Skeletal muscle tissue (tissue), 4 donors: ENCODE results near the gene KMO. TPM values are rescaled to one million over a fixed set of nuclear protein-coding genes. Genes with fewer than 3 reads are reported as not detected.

Source experiments
- H3K27ac ChIP-seq: one replicate; pipeline ENCODE4 v1.7.0; 2013; ENCODE audit warnings: mild to moderate bottlenecking, low read depth, low read length, inconsistent platforms
- H3K27me3 ChIP-seq, 3 donors: one replicate each; pipeline ENCODE4 v1.7.0; 2013; ENCODE audit warnings: low read length in 3 of 3; ENCODE audit not compliant: control insufficient read depth in 3 of 3, insufficient read depth in 3 of 3
- H3K36me3 ChIP-seq, 3 donors: one replicate each; pipeline ENCODE4 v1.7.0; 2013; ENCODE audit warnings: low read length in 3 of 3; ENCODE audit not compliant: control insufficient read depth in 3 of 3, insufficient read depth in 3 of 3
- H3K4me1 ChIP-seq, 3 donors: one replicate each; pipeline ENCODE4 v1.7.0; 2013; ENCODE audit warnings: low read length in 3 of 3, mild to moderate bottlenecking in 3 of 3; ENCODE audit not compliant: control insufficient read depth in 3 of 3, insufficient read depth in 3 of 3
- H3K4me3 ChIP-seq, 3 donors: one replicate each; pipeline ENCODE4 v1.7.0; 2013; ENCODE audit warnings: low read length in 3 of 3
- H3K9ac ChIP-seq, 3 donors: one replicate each; pipeline ENCODE4 v1.7.0; 2013; ENCODE audit warnings: low read length in 3 of 3, mild to moderate bottlenecking in 3 of 3, moderate library complexity in 2 of 3, low read depth in 1 of 3
- H3K9me3 ChIP-seq, 3 donors: one replicate each; pipeline ENCODE4 v1.7.0; 2013; ENCODE audit warnings: low read length in 3 of 3; ENCODE audit not compliant: control insufficient read depth in 3 of 3
- total RNA-seq: library from RNA; depleted of rRNA; stranded (reverse); fragments of >200 nt; gene quantifications from one replicate; pipeline ENCODE4 v1.2.3, GENCODE V29; 2014
- donor health status: Osteomylitis.

KMO gene
- total RNA-seq, 1 donor from 2014 or later = 0.52 TPM

DNA sequence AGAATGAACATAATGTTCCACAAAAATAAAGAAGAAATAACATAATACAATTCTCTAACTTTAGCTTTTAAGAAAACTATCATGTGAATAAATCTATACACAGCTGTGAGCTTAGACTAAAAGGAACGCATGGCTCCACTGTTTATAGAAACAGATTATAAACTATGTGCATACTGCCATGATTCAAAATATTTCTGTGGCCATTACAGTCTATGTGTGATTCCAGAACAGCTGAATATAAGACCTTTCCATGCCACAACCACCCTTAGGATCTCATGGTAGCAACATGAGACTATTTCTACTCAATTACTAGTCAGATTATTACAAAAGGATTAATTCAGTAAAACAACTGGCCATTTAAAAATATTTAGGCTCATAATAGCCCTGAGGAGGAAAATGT, 104.1 kb downstream of the KMO start:
- Histone ChIP-seq H3K27me3 (no peaks in the 10 kb centered on the region), H3K4me1 (peaks cover 4 to 15% (median 6%) of the 10 kb centered on the region in 3 donors), H3K9me3 (no peaks in the 10 kb centered on the region), H3K27ac (no peak overlapping the region), H3K36me3 (no peaks in the 10 kb centered on the region), H3K9ac (no peak overlapping the region), H3K4me3 (no peak overlapping the region)

DNA sequence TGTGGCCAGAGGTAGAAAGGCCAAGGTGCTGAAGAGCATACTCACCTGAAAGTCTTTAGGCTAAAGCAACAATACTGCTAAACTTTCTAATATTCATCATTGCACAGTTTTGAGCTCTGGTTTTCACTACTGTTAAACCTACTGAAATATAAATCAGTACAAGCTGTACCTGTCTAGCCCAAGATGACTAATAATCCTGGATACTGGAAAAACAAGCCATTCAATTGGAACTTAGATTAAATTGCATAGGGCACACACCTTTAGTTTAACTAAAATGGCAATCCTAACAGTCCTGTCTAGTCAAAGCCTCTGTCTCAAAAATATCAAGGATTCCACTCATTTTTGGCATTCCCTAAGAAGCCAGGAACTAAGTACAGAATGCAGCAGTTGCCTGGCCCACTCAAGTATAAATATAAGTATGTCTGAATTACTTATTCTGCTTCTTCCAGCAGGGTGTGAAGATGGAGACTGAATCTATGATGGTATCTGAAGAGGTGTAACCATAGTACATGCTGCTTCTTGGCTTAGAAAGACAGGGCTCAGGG, 104.9 kb downstream of the KMO start:
- no peaks in the 10 kb centered on the region for H3K36me3 ChIP-seq
- no peak overlapping the region for H3K9ac ChIP-seq
- H3K9me3 ChIP-seq = no peaks in the 10 kb centered on the region
- peaks cover 4 to 15% (median 6%) of the 10 kb centered on the region in 3 donors for H3K4me1 ChIP-seq
- H3K27ac ChIP-seq = no peak overlapping the region
- H3K27me3 ChIP-seq = no peaks in the 10 kb centered on the region
- H3K4me3 ChIP-seq = no peak overlapping the region

DNA sequence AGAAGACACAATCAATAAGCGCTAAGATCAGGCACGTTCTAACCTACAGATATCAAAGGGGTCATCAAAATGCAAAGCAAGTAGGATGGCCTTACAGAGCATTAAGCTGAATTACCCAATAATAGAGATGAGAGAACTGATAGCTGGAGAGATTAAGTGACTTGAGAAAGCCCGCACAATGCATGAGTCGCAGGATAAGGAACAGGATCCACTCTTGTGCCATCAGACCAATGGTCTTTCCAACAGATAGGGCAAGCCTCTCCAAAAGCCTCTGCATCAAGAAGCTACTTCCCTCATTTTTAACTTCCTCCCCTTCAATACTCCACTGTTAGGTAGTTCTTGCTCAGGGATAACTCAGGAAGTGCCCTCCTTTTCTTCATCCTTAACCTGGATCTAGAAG, 105.4 kb downstream of the KMO start:
- H3K27me3 ChIP-seq = no peaks in the 10 kb centered on the region
- peaks cover 4 to 15% (median 6%) of the 10 kb centered on the region in 3 donors for H3K4me1 ChIP-seq
- H3K4me3 ChIP-seq = no peak overlapping the region
- no peaks in the 10 kb centered on the region for H3K9me3 ChIP-seq
- H3K9ac ChIP-seq = no peak overlapping the region
- no peak overlapping the region for H3K27ac ChIP-seq
- H3K36me3 ChIP-seq = no peaks in the 10 kb centered on the region

DNA sequence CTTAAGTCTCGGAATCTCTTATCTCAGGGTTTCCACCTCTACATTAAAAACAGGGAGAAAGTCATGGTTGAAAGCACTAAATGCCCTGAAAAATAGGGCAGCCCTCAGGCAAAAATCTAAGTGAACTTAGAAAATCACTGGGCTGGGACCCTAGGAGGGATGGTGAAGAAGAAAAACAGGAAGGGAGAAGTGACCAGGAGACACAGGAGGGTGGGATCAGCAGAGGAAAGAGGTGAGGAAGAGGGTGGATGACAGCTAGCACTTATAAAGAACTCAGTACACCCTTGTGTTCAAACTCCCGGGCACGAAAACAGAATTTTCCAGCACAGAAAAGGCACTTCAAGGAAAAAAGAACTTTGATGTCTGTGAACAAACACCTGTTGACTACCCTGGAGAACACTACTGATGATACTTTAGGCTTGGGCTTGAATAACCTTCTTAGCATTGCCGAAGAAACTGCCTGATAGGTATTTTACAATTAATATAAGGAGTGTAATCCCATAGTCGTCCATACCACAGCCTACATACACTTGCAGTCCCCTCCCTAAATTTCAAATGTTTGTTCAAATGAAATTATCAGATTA, 106.0 kb downstream of the KMO start:
- Histone ChIP-seq H3K4me1 (peaks cover 4 to 15% (median 6%) of the 10 kb centered on the region in 3 donors), H3K27ac (no peak overlapping the region), H3K9me3 (no peaks in the 10 kb centered on the region), H3K4me3 (no peak overlapping the region), H3K27me3 (no peaks in the 10 kb centered on the region), H3K36me3 (no peaks in the 10 kb centered on the region), H3K9ac (no peak overlapping the region)

DNA sequence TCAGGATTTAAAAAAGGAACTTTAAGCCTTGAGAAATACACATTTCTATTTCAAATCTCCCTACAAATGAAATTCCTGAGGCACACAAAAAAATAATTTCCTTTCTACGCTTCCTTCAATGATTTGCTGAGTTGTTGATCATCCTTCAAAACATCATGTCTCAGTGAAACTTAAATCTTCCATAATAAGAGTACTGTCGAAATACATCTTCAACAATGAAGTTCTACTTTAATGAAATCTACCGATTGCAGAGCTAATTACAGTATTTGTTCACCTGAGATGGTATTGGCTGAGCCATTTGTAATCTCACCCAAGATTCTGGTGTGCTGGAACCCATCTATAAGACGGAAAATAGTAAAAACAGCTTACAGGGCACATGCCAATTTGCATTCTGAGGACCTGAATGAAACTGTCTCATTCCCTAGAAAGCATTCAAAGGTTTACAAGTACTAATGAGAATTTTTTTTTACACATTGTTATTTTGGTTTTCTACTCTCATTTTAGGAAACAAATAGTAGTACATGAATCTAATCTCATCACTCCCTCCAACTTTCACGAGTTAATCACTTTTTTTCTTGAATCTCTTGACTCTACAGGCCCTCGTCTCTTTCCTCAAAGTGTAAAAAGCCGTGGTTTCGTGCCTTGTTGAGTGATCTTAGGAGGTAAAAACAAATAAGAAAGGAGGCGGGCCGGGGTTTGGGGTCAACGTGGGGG, 106.9 kb downstream of the KMO start:
- Histone ChIP-seq H3K4me1 (peaks cover 4 to 15% (median 6%) of the 10 kb centered on the region in 3 donors), H3K27me3 (no peaks in the 10 kb centered on the region), H3K9me3 (no peaks in the 10 kb centered on the region), H3K9ac (peak overlapping the region; percentile 8 to 65 (median 55)), H3K27ac (no peak overlapping the region), H3K36me3 (no peaks in the 10 kb centered on the region), H3K4me3 (peak overlapping the region; percentile 95 to 99 (median 98))

DNA sequence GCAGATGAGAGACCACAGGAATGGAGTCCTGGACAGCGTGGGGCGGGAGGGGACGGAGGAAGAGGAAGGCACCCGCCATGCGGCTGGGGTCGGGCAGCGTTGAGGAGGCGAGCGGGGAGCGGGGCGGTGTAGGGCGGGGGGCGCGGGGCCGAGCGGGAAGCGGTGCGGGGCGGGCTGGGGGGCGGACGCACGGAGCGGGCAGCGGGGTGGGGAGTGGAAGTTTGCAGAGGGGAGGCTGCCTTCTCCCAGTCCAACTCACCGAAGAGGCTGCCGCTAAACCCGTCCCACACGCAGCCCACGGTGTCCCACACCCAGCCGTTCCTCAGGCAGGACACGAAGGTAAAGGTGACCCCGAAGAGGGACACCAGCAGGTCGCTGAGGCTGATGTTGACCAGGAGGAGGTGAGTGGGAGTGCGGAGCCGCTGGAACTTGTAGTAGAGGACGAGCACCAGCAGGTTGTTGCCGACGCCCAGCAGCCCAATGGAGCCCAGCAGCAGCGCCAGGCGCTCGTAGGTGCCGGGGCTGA, 107.5 kb downstream of the KMO start:
- no peaks in the 10 kb centered on the region for H3K36me3 ChIP-seq
- peak overlapping the region; percentile 84 to 96 (median 89) for H3K9ac ChIP-seq
- H3K4me3 ChIP-seq = peak overlapping the region; percentile 95 to 99 (median 98)
- no peak overlapping the region for H3K27ac ChIP-seq
- no peaks in the 10 kb centered on the region for H3K9me3 ChIP-seq
- peaks cover 4 to 15% (median 6%) of the 10 kb centered on the region in 3 donors for H3K4me1 ChIP-seq
- no peaks in the 10 kb centered on the region for H3K27me3 ChIP-seq

DNA sequence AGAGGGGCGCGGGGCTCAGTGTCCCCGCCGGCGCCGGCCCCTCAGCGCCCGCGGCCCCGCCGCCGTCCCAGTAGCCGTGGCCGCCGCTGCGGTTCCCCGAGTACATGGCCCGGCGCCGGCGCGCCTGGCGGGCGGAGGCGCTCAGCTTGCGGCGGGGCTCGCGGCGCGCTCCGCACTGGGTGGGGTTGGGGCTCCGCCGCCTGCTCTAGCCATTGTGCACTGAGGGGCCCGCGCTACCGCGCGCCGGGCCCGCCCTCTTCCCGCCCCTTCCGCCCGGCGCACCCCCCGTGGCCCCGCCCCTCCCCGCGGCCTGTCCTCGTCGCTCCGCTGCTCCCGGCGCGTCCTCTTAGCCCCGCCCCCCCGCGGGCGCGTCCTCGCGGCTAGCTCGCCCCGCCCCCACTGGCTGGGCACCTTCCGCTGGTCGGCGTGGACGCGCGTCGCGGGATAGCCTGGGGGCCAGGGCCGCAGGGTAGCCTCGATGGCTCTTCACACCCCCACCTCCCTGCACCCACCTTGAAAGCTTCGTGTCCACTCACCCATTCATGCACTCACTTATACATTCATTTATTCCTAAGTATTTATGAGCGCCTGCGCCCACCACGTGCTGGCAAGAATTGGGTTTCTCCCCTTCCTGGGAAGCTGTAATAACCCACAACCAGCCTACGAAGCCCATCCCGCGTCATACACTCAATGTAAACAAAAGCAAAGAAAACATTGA, 108.1 kb downstream of the KMO start, which contains the start of the genes CHML and OPN3:
TSS of gene CHML (minus strand) at position 221 of the 718 bp plus-strand sequence. CDS start 4,603 bp downstream, outside the sequence.
TSS of gene OPN3 (minus strand) at position 221 of the 718 bp plus-strand sequence. CDS start at position 106, 115 bp downstream.
- H3K9ac ChIP-seq = peak within 1 kb of the TSS; percentile 84 to 96 (median 89)
- peak within 1 kb of the TSS; percentile 95 to 99 (median 98) for H3K4me3 ChIP-seq
- peaks cover 4 to 15% (median 6%) of the 10 kb centered on the region in 3 donors for H3K4me1 ChIP-seq
- H3K9me3 ChIP-seq = no peaks in the 10 kb centered on the region
- H3K27me3 ChIP-seq = no peaks in the 10 kb centered on the region
- H3K36me3 ChIP-seq = no peaks in the 10 kb centered on the region
- H3K27ac ChIP-seq = peak within 1 kb of the TSS; percentile 47

DNA sequence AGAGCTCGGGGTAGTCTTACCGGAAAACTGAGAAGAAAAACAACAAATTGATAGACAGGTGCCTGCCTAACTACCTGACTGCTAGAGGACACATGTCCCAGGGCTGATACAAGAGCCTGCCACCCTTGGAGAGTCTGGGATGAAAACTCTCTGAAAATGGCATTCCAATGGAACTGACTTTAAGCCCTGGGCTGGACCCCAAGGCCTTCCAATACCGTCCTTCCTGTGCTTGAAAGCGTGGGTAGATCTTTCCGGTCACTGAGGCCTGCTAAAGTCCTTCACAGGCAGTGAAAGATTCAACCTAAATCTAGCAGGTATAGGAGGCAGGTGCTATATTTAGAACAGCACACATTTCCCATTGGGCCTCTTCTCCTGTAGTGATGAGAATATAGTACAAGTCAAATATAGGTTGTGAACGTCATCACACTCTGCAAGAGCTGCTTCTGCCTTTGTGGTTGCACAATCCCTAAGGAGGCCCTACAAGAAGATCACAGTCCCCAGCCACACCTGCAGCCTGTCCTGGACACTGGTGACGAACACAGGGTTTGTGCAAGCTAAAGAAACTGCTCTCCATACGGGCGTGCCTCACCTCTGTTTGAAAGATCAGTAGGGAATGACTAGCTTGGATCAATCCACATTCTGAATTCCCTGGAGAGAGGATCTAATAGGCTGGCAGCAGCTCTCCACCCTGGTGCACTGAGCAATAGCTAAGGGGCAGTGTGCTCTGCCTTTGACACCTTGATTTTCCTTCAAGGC, 108.9 kb downstream of the KMO start:
- Histone ChIP-seq H3K27ac (peak overlapping the region; percentile 47), H3K9me3 (no peaks in the 10 kb centered on the region), H3K4me3 (peak overlapping the region; percentile 76 to 84 (median 82)), H3K4me1 (peaks cover 4 to 15% (median 6%) of the 10 kb centered on the region in 3 donors), H3K27me3 (no peaks in the 10 kb centered on the region), H3K36me3 (no peaks in the 10 kb centered on the region), H3K9ac (peak overlapping the region in 1 of 3 donors; percentile 60)
